Vagina (tissue), 2 donors: ENCODE results near the gene ARMC5.

ENCODE experiments used
- POLR2A ChIP-seq, 2 donors: fragments of 450-650 bp; IDR thresholded peaks; one replicate each; pipeline ENCODE4 v1.6.1; 2017; ENCODE audit warnings: antibody characterized with exemption in 2 of 2, mild to moderate bottlenecking in 2 of 2, moderate library complexity in 2 of 2
- POLR2AphosphoS5 ChIP-seq, 2 donors: sonication (generic); formaldehyde crosslinking; IDR thresholded peaks; one replicate each; pipeline ENCODE4 v1.9.0; 2017; ENCODE audit warnings: antibody characterized with exemption in 2 of 2, mild to moderate bottlenecking in 2 of 2, low read depth in 1 of 2; ENCODE audit not compliant: insufficient read depth in 1 of 2
- TF ChIP-seq, protein P1 (sequence below), 3 experiments: fragments of 450-650 bp in 2 of 3; fragments of 200-600 bp in 1 of 3; sonication (generic) in 1 of 3; IDR thresholded peaks; one replicate each; pipeline ENCODE4 v1.5.1; 2017 to 2019; ENCODE audit warnings: antibody characterized with exemption in 3 of 3, mild to moderate bottlenecking in 2 of 3, moderate library complexity in 2 of 3

DNA sequence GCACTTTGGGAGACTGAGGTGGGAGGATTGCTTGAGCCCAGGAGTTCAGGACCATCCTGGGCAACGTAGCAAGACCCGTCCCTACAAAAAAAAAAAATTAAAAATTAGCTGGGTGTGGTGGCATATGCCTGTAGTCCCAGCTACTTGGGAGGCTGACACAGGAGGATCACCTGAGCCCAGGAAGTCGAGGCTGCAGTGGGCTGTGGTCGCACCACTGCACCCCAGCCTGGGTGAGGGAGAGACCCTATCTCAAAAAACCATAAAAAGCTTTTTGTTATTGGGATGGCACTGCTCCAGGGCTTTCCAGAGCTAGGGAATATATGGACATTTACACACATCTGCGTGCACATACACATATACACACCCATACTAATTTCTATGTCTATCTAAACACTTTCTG is 8.1 kb upstream of the ARMC5 start:
- TF ChIP-seq, protein P1, sequence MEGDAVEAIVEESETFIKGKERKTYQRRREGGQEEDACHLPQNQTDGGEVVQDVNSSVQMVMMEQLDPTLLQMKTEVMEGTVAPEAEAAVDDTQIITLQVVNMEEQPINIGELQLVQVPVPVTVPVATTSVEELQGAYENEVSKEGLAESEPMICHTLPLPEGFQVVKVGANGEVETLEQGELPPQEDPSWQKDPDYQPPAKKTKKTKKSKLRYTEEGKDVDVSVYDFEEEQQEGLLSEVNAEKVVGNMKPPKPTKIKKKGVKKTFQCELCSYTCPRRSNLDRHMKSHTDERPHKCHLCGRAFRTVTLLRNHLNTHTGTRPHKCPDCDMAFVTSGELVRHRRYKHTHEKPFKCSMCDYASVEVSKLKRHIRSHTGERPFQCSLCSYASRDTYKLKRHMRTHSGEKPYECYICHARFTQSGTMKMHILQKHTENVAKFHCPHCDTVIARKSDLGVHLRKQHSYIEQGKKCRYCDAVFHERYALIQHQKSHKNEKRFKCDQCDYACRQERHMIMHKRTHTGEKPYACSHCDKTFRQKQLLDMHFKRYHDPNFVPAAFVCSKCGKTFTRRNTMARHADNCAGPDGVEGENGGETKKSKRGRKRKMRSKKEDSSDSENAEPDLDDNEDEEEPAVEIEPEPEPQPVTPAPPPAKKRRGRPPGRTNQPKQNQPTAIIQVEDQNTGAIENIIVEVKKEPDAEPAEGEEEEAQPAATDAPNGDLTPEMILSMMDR (IDR thresholded peaks at IDR 0.05): no peak
- TF ChIP-seq POLR2A (IDR thresholded peaks at IDR 0.05) (no peak), POLR2AphosphoS5 (IDR thresholded peaks at IDR 0.05; ENCODE audit: insufficient read depth in 1 of 2, low read depth in 1 of 2) (no peak)
